GM18951 (cell line): ENCODE results near the gene EXOC4.

Experiments
- POLR2A ChIP-seq: IDR thresholded peaks from 4 replicates; pipeline ENCODE4 v1.6.1; 2011; ENCODE audit warnings: mild to moderate bottlenecking; ENCODE audit not compliant: insufficient read length, insufficient read depth; ENCODE audit errors: extremely low read depth
- in situ Hi-C: fragments of 300-500 bp; cut with MboI; formaldehyde crosslinking; loops from one replicate; pipeline ENCODE4 v1.12.0; 2022; ENCODE audit warnings: low sequenced_read_pairs, mixed read lengths, inconsistent platforms; ENCODE audit not compliant: unreplicated experiment

EXOC4 gene

GRCh38 chr7:134009314-134010110 is 756.6 kb downstream of the EXOC4 start:
- no peak for TF ChIP-seq POLR2A
- in situ Hi-C loops = no loop called here

- in situ Hi-C loops = no loop called here
These were observed 760.4 kb downstream of the EXOC4 start for GRCh38 chr7:134013249-134013648.

GRCh38 chr7:134014935-134015334 is 762.1 kb downstream of the EXOC4 start:
- TF ChIP-seq POLR2A = no peak
- in situ Hi-C loops = no loop called here

More at GRCh38 chr7:134013249-134013648, 760.4 kb downstream of the EXOC4 start:
- TF ChIP-seq POLR2A = no peak

GRCh38 chr7:134016223-134016941 is 763.5 kb downstream of the EXOC4 start:
- in situ Hi-C loops = no loop called here
- TF ChIP-seq POLR2A = no peak

- no peak for TF ChIP-seq POLR2A
These were observed 764.0 kb downstream of the EXOC4 start for GRCh38 chr7:134016942-134017303.

GRCh38 chr7:134018306-134018705 is 765.4 kb downstream of the EXOC4 start:
- in situ Hi-C loops = no loop called here

More at GRCh38 chr7:134016942-134017303, 764.0 kb downstream of the EXOC4 start:
- in situ Hi-C loops = no loop called here

GRCh38 chr7:134019251-134019650 is 766.4 kb downstream of the EXOC4 start:
- TF ChIP-seq POLR2A = no peak
- in situ Hi-C loops = no loop called here

More at GRCh38 chr7:134018306-134018705, 765.4 kb downstream of the EXOC4 start:
- TF ChIP-seq POLR2A = no peak

GRCh38 chr7:134021836-134022235 is 769.0 kb downstream of the EXOC4 start:
- TF ChIP-seq POLR2A = no peak
- in situ Hi-C loops = no loop called here

GRCh38 chr7:134022286-134022911 is 769.5 kb downstream of the EXOC4 start:
- in situ Hi-C loops = no loop called here
- TF ChIP-seq POLR2A = no peak

GRCh38 chr7:134024739-134025138 is 771.9 kb downstream of the EXOC4 start:
- in situ Hi-C loops = no loop called here
- no peak for TF ChIP-seq POLR2A

GRCh38 chr7:134028853-134029252 is 776.0 kb downstream of the EXOC4 start:
- TF ChIP-seq POLR2A = no peak
- in situ Hi-C loops = no loop called here

GRCh38 chr7:134029743-134030142 is 776.9 kb downstream of the EXOC4 start:
- no peak for TF ChIP-seq POLR2A
- in situ Hi-C loops = no loop called here

- in situ Hi-C loops = no loop called here
- TF ChIP-seq POLR2A = no peak
These were observed 777.6 kb downstream of the EXOC4 start for GRCh38 chr7:134030460-134030865.
